Activated CD8-positive, alpha-beta memory T cell treated with anti-CD3 and anti-CD28 coated beads, Interleukin-2, amount 10 ng/mL, durations not matched to agents 7 days and 5 days (primary cell): Measurements from ENCODE around the gene ADARB1. TPM values are rescaled to one million over a fixed set of nuclear protein-coding genes. Genes with fewer than 3 reads are reported as not detected.

ENCODE experiments used
- ATAC-seq: fragments of 150-1000 bp; cut with Tn5 transposase; one replicate; pipeline ENCODE4 v1.10.0; 2021; ENCODE audit warnings: moderate library complexity
- CTCF ChIA-PET: fragments of 350-600 bp; sonication (Branson Sonifier 250); formaldehyde crosslinking; loops from one replicate; lab custom pipeline; 2021; ENCODE audit warnings: antibody characterized with exemption; lab: Charles Lee
- DNase-seq: peaks from one replicate; pipeline ENCODE4 v3.0.0-alpha.2; 2020
- H3K27ac Mint-ChIP-seq: one replicate; pipeline ENCODE4 v1.8.0; 2021; ENCODE audit warnings: mild to moderate bottlenecking, mixed read lengths
- H3K27me3 Mint-ChIP-seq: one replicate; pipeline ENCODE4 v1.8.0; 2021; ENCODE audit warnings: mixed read lengths
- H3K36me3 Mint-ChIP-seq: one replicate; pipeline ENCODE4 v1.8.0; 2021; ENCODE audit warnings: mild to moderate bottlenecking, mixed read lengths
- H3K4me1 Mint-ChIP-seq: one replicate; pipeline ENCODE4 v1.8.0; 2021; ENCODE audit warnings: mixed read lengths
- H3K4me3 Mint-ChIP-seq: one replicate; pipeline ENCODE4 v1.8.0; 2021; ENCODE audit warnings: mild to moderate bottlenecking, moderate library complexity, mixed read lengths
- H3K9me3 Mint-ChIP-seq: one replicate; pipeline ENCODE4 v1.8.0; 2022; ENCODE audit warnings: low read depth, mixed read lengths
- total RNA-seq, 2 experiments: library from RNA; stranded (reverse); gene quantifications; one replicate each; pipeline ENCODE4 v1.2.3, GENCODE V29; 2021

Gene ADARB1
- total RNA-seq, 2 experiments from 2014 or later = 29.4 to 38.3 TPM

- H3K27ac Mint-ChIP-seq = no peak overlapping the region
- no peaks in the 10 kb centered on the region for H3K36me3 Mint-ChIP-seq
- H3K4me3 Mint-ChIP-seq = no peak overlapping the region
- DNase-seq (peak; percentile 35), ATAC-seq (no peak)
- peaks cover 15% of the 10 kb centered on the region for H3K4me1 Mint-ChIP-seq
- H3K27me3 Mint-ChIP-seq = no peaks in the 10 kb centered on the region
- no peaks in the 10 kb centered on the region for H3K9me3 Mint-ChIP-seq
- CTCF ChIA-PET = no interaction called here
Observed at GRCh38 chr21:45164838-45165237, 90.5 kb downstream of the ADARB1 start.

GRCh38 chr21:45166931-45167330 lies 92.6 kb downstream of the ADARB1 start:
- no peaks in the 10 kb centered on the region for H3K27me3 Mint-ChIP-seq

GRCh38 chr21:45167796-45168222 lies 93.4 kb downstream of the ADARB1 start:
- no peak for DNase-seq
- peaks cover 4% of the 10 kb centered on the region for H3K36me3 Mint-ChIP-seq
- H3K27ac Mint-ChIP-seq = no peak overlapping the region
- no peak overlapping the region for H3K4me3 Mint-ChIP-seq
- H3K9me3 Mint-ChIP-seq = no peaks in the 10 kb centered on the region
- peaks cover 23% of the 10 kb centered on the region for H3K4me1 Mint-ChIP-seq
- CTCF ChIA-PET = interaction anchor here (1.3 to 7.6 kb wide), 2 partner anchors 29 to 141 kb away, joined by 3 to 44 read pairs; no protein-coding TSS in a partner anchor
- no peak for ATAC-seq
- no peaks in the 10 kb centered on the region for H3K27me3 Mint-ChIP-seq

More at GRCh38 chr21:45166931-45167330, 92.6 kb downstream of the ADARB1 start:
- Mint-ChIP-seq H3K4me1 (peaks cover 23% of the 10 kb centered on the region), H3K4me3 (no peak overlapping the region), H3K36me3 (peaks cover 2% of the 10 kb centered on the region), H3K9me3 (no peaks in the 10 kb centered on the region), H3K27ac (no peak overlapping the region)
- ATAC-seq (no peak), DNase-seq (no peak)
- CTCF ChIA-PET = interaction anchor here (7.6 kb wide), 1 partner anchor 28 kb away, joined by 44 read pairs; no protein-coding TSS in a partner anchor

- Mint-ChIP-seq H3K27me3 (no peaks in the 10 kb centered on the region), H3K36me3 (peaks cover 4% of the 10 kb centered on the region), H3K4me3 (no peak overlapping the region), H3K4me1 (peaks cover 23% of the 10 kb centered on the region), H3K9me3 (no peaks in the 10 kb centered on the region), H3K27ac (no peak overlapping the region)
- DNase-seq (no peak), ATAC-seq (no peak)
- CTCF ChIA-PET = interaction anchor here (1.3 to 7.6 kb wide), 3 partner anchors 29 to 141 kb away, joined by 3 to 44 read pairs (median 3); no protein-coding TSS in a partner anchor
Observed at GRCh38 chr21:45168522-45168921, 94.1 kb downstream of the ADARB1 start.

- no peaks in the 10 kb centered on the region for H3K9me3 Mint-ChIP-seq
- H3K4me1 Mint-ChIP-seq = peaks cover 23% of the 10 kb centered on the region
- no peak overlapping the region for H3K27ac Mint-ChIP-seq
- ATAC-seq (no peak), DNase-seq (peak; percentile 38)
- H3K27me3 Mint-ChIP-seq = no peaks in the 10 kb centered on the region
- no peak overlapping the region for H3K4me3 Mint-ChIP-seq
- CTCF ChIA-PET = interaction anchor here (1.4 to 7.6 kb wide), 2 partner anchors 30 to 37 kb away, joined by 3 to 44 read pairs; no protein-coding TSS in a partner anchor
- H3K36me3 Mint-ChIP-seq = peaks cover 4% of the 10 kb centered on the region
Observed at GRCh38 chr21:45169001-45169400, 94.6 kb downstream of the ADARB1 start.

- H3K27me3 Mint-ChIP-seq = no peaks in the 10 kb centered on the region
- ATAC-seq = no peak
- peaks cover 4% of the 10 kb centered on the region for H3K36me3 Mint-ChIP-seq
- peak; percentile 36 for DNase-seq
- peaks cover 23% of the 10 kb centered on the region for H3K4me1 Mint-ChIP-seq
- no peak overlapping the region for H3K4me3 Mint-ChIP-seq
- CTCF ChIA-PET = interaction anchor here (1.4 to 7.6 kb wide), 2 partner anchors 31 to 36 kb away, joined by 3 to 44 read pairs; no protein-coding TSS in a partner anchor
- H3K9me3 Mint-ChIP-seq = no peaks in the 10 kb centered on the region
- H3K27ac Mint-ChIP-seq = no peak overlapping the region
Observed at GRCh38 chr21:45169682-45170081, 95.3 kb downstream of the ADARB1 start.

- DNase-seq = peak; percentile 36
- no peak overlapping the region for H3K4me3 Mint-ChIP-seq
- ATAC-seq = no peak
- no peak overlapping the region for H3K27ac Mint-ChIP-seq
- H3K36me3 Mint-ChIP-seq = peaks cover 4% of the 10 kb centered on the region
- no peaks in the 10 kb centered on the region for H3K27me3 Mint-ChIP-seq
- no peaks in the 10 kb centered on the region for H3K9me3 Mint-ChIP-seq
- H3K4me1 Mint-ChIP-seq = peaks cover 23% of the 10 kb centered on the region
- CTCF ChIA-PET = interaction anchor here (7.6 kb wide), 1 partner anchor 32 kb away, joined by 44 read pairs; no protein-coding TSS in a partner anchor
Observed at GRCh38 chr21:45170987-45171386, 96.6 kb downstream of the ADARB1 start.

GRCh38 chr21:45172420-45172819 lies 98.0 kb downstream of the ADARB1 start:
- peaks cover 28% of the 10 kb centered on the region for H3K4me1 Mint-ChIP-seq
- H3K9me3 Mint-ChIP-seq = no peaks in the 10 kb centered on the region
- CTCF ChIA-PET = interaction anchor here (7.6 kb wide), 1 partner anchor 33 kb away, joined by 44 read pairs; no protein-coding TSS in a partner anchor
- DNase-seq (no peak), ATAC-seq (no peak)
- no peak overlapping the region for H3K27ac Mint-ChIP-seq
- H3K36me3 Mint-ChIP-seq = peaks cover 4% of the 10 kb centered on the region
- no peaks in the 10 kb centered on the region for H3K27me3 Mint-ChIP-seq
- no peak overlapping the region for H3K4me3 Mint-ChIP-seq

- DNase-seq (no peak), ATAC-seq (no peak)
- Mint-ChIP-seq H3K27me3 (no peaks in the 10 kb centered on the region), H3K36me3 (peaks cover 4% of the 10 kb centered on the region), H3K9me3 (no peaks in the 10 kb centered on the region), H3K4me1 (peaks cover 12% of the 10 kb centered on the region), H3K4me3 (no peak overlapping the region), H3K27ac (no peak overlapping the region)
- CTCF ChIA-PET = interaction anchor here (2.2 kb wide), 1 partner anchor 37 kb away, joined by 8 read pairs; no protein-coding TSS in a partner anchor
Observed at GRCh38 chr21:45175326-45176095, 101.1 kb downstream of the ADARB1 start.

GRCh38 chr21:45176141-45176540 lies 101.8 kb downstream of the ADARB1 start:
- Mint-ChIP-seq H3K27ac (no peak overlapping the region), H3K36me3 (peaks cover 4% of the 10 kb centered on the region), H3K4me3 (no peak overlapping the region), H3K4me1 (peaks cover 7% of the 10 kb centered on the region), H3K9me3 (no peaks in the 10 kb centered on the region), H3K27me3 (no peaks in the 10 kb centered on the region)
- ATAC-seq = no peak
- no peak for DNase-seq
- CTCF ChIA-PET = interaction anchor here (2.2 kb wide), 1 partner anchor 38 kb away, joined by 8 read pairs; no protein-coding TSS in a partner anchor

GRCh38 chr21:45177039-45177438 lies 102.7 kb downstream of the ADARB1 start:
- no peak for ATAC-seq
- Mint-ChIP-seq H3K27me3 (no peaks in the 10 kb centered on the region), H3K9me3 (no peaks in the 10 kb centered on the region), H3K36me3 (peaks cover 2% of the 10 kb centered on the region), H3K4me1 (peaks cover 5% of the 10 kb centered on the region), H3K27ac (no peak overlapping the region), H3K4me3 (no peak overlapping the region)
- CTCF ChIA-PET = no interaction called here
- no peak for DNase-seq

- no peak overlapping the region for H3K27ac Mint-ChIP-seq
- peaks cover 5% of the 10 kb centered on the region for H3K4me1 Mint-ChIP-seq
- H3K9me3 Mint-ChIP-seq = no peaks in the 10 kb centered on the region
- CTCF ChIA-PET = no interaction called here
- ATAC-seq (no peak), DNase-seq (no peak)
- H3K36me3 Mint-ChIP-seq = peaks cover 3% of the 10 kb centered on the region
- no peak overlapping the region for H3K4me3 Mint-ChIP-seq
- H3K27me3 Mint-ChIP-seq = no peaks in the 10 kb centered on the region
Observed at GRCh38 chr21:45178070-45178608, 103.8 kb downstream of the ADARB1 start.

- Mint-ChIP-seq H3K36me3 (peaks cover 5% of the 10 kb centered on the region), H3K4me3 (no peak overlapping the region), H3K27ac (no peak overlapping the region), H3K27me3 (no peaks in the 10 kb centered on the region), H3K4me1 (peaks cover 5% of the 10 kb centered on the region), H3K9me3 (no peaks in the 10 kb centered on the region)
- ATAC-seq = no peak
- CTCF ChIA-PET = no interaction called here
- DNase-seq = no peak
Observed at GRCh38 chr21:45178971-45179370, 104.6 kb downstream of the ADARB1 start.
